PFSK-1 (cell line): ENCODE measurements around the gene SLC39A11.

Source experiments
- FOXP2 ChIP-seq: optimal IDR thresholded peaks from 2 replicates; pipeline ENCODE3; 2011; ENCODE audit warnings: borderline replicate concordance, control low read depth, inconsistent platforms; ENCODE audit not compliant: insufficient read depth; ENCODE audit errors: extremely low read length, extremely low read depth
- POLR2AphosphoS5 ChIP-seq: IDR thresholded peaks from 2 replicates; pipeline ENCODE4 v1.6.1; 2012; ENCODE audit warnings: low read depth, mild to moderate bottlenecking, control low read depth, low read length, moderate library complexity
- SIN3A ChIP-seq: IDR thresholded peaks from 2 replicates; pipeline ENCODE4 v1.6.1; 2012; ENCODE audit warnings: mild to moderate bottlenecking, low read length, moderate library complexity, borderline replicate concordance; ENCODE audit not compliant: insufficient read depth
- TAF1 ChIP-seq: IDR thresholded peaks from 2 replicates; pipeline ENCODE4 v1.6.1; 2012; ENCODE audit warnings: low read length, control low read depth, borderline replicate concordance; ENCODE audit not compliant: insufficient read depth
- TF ChIP-seq, protein P1 (sequence below), 2 experiments: IDR thresholded peaks; 2 replicates each; pipeline versions ENCODE4 v1.6.1 to v1.8.0; 2011 to 2012; ENCODE audit warnings: low read depth in 2 of 2, low read length in 2 of 2, control low read depth in 1 of 2, inconsistent platforms in 1 of 2, mild to moderate bottlenecking in 1 of 2, moderate library complexity in 1 of 2; ENCODE audit not compliant: insufficient read depth in 1 of 2

SLC39A11 gene

DNA sequence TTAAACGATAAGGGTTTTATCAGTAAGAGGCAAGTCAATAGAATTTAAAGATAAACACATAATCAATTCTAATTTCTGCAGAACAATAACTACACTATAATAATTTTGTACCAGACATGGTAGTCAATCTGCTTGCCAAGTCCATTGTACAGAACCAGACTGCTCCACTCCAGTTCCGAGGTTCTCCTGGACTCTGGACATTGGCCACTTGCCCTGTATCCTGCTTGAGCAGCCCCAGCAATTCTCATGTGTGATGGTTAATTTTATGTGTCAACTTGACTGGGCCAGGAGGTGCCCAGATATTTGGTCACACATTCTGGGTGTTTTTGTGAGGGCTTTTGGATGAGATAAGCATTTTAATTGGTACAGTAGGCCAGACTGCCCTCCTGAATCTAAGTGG lies 384.6 kb downstream of the SLC39A11 start:
- TF ChIP-seq TAF1 (no peak), POLR2AphosphoS5 (no peak), FOXP2 (no peak), SIN3A (no peak)
- TF ChIP-seq, protein P1, sequence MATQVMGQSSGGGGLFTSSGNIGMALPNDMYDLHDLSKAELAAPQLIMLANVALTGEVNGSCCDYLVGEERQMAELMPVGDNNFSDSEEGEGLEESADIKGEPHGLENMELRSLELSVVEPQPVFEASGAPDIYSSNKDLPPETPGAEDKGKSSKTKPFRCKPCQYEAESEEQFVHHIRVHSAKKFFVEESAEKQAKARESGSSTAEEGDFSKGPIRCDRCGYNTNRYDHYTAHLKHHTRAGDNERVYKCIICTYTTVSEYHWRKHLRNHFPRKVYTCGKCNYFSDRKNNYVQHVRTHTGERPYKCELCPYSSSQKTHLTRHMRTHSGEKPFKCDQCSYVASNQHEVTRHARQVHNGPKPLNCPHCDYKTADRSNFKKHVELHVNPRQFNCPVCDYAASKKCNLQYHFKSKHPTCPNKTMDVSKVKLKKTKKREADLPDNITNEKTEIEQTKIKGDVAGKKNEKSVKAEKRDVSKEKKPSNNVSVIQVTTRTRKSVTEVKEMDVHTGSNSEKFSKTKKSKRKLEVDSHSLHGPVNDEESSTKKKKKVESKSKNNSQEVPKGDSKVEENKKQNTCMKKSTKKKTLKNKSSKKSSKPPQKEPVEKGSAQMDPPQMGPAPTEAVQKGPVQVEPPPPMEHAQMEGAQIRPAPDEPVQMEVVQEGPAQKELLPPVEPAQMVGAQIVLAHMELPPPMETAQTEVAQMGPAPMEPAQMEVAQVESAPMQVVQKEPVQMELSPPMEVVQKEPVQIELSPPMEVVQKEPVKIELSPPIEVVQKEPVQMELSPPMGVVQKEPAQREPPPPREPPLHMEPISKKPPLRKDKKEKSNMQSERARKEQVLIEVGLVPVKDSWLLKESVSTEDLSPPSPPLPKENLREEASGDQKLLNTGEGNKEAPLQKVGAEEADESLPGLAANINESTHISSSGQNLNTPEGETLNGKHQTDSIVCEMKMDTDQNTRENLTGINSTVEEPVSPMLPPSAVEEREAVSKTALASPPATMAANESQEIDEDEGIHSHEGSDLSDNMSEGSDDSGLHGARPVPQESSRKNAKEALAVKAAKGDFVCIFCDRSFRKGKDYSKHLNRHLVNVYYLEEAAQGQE (IDR thresholded peaks at IDR 0.05; ENCODE audit: insufficient read depth in 1 of 2, low read depth in 2 of 2, low read length in 2 of 2): no peak

DNA sequence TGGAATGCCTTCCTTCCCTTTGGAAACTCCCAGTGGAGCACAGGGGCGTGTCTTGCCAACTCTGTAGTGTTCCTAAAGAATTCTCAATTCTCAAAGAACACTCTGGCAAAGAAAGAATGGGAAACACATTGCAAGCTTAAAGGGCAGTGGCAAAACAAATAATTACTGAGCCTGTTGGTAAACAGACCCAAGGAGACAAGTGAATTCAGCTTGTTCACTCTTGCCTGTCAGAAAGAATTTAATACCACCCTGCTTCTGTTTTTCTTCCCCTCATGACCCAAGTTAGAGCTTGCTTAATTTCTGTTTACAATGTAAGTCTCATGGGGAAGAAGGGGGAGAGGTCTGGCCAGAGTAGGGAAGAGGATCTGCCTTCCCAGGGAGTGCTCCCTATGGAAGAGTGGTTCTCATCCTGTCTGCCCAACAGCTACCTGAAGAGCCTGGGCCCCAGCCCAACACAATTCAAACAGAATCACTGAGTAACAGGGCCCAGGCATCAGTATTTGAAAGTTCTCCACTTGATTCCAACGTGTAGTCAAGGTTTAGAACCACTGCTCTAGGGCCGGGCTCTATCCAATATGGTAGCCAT lies 386.0 kb downstream of the SLC39A11 start:
- no peak for TF ChIP-seq SIN3A
- TF ChIP-seq TAF1: no peak
- no peak for TF ChIP-seq FOXP2
- TF ChIP-seq, protein P1 (IDR thresholded peaks at IDR 0.05; ENCODE audit: insufficient read depth in 1 of 2, low read depth in 2 of 2, low read length in 2 of 2): no peak
- no peak for TF ChIP-seq POLR2AphosphoS5

DNA sequence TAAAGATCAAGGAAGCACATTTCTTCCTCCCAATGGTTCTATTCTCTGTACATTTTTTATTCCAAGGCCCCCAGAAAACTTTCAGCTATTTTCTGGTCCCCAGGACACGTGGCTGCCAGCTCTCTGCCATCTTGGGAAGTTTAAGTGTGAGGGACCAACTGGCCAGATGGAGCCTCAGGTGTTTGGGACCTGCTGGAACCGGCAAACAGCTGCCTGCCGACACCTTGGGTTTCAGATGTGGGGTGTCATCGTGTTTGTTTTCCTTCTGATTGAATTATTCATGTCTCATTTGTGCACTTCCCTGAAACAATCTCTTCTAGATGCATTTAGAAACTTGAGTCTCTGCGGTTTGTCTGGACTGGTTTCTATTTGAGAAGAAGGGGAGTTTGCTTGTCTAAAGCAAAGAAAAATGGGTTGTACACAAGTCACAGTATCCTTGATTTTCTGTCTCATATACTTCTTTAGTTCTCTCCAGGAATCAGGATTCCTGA lies 386.5 kb downstream of the SLC39A11 start:
- TF ChIP-seq POLR2AphosphoS5: no peak
- no peak for TF ChIP-seq SIN3A
- TF ChIP-seq FOXP2: no peak
- no peak for TF ChIP-seq TAF1
- TF ChIP-seq, protein P1 (IDR thresholded peaks at IDR 0.05; ENCODE audit: insufficient read depth in 1 of 2, low read depth in 2 of 2, low read length in 2 of 2): no peak

DNA sequence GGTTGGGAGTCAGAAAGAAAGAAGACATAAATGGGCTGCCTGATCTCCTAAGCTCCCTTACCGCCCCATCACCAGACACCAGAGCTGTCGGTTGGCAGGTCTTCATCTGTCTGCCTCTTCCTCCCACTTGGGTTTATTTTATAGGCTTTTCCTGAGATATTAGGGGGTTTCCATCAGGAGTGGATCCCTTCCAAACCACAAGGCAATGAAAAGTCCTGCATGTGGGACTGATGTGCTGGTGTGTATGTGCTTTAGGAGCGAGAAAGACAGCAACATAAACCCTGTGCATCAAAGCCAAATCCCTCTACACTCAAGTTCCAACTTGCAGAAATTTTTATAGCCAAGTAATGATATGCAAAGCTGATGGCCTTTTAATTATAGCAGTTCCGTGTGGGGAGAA lies 389.5 kb downstream of the SLC39A11 start:
- TF ChIP-seq, protein P1 (IDR thresholded peaks at IDR 0.05; ENCODE audit: insufficient read depth in 1 of 2, low read depth in 2 of 2, low read length in 2 of 2): no peak
- TF ChIP-seq TAF1: no peak

DNA sequence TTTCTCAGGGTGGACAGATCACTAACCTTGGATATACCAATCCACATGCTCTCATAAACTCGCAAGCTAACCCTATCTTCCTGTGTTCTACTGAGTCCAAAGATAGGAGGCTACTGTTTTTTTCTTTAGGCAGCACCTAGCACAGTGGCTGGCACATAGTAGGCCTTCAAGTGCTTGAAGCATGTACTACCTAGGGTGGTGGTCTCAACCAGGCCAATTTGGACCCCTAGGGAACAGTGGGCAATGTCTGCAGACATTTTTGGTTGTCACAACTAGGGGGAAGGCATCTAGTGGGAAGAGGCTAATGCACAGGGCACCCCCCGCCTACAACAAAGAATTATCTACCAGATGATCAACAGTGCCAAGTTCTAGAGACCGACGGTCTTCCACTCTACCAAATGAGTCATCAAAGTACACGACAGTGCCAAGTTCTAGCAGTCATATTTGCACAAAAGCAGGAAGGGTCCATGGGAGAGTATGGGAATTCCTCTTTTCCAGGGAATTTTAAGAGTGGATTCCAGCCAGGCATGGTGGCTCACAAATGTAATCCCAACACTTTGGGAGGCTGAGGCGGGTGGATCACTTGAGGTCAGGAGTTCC lies 390.3 kb downstream of the SLC39A11 start:
- TF ChIP-seq TAF1 (no peak), SIN3A (no peak), POLR2AphosphoS5 (no peak), FOXP2 (no peak)
- TF ChIP-seq, protein P1 (IDR thresholded peaks at IDR 0.05; ENCODE audit: insufficient read depth in 1 of 2, low read depth in 2 of 2, low read length in 2 of 2): no peak
